Peyer's patch (tissue), 4 donors: ENCODE results near the gene CEP95.

Experiments used
- CTCF ChIP-seq, 6 experiments: fragments of 450-650 bp in 4 of 6; fragments of 200-600 bp in 2 of 6; sonication (generic) in 1 of 6; IDR thresholded peaks; one replicate each; pipeline ENCODE4 v1.5.1; 2017 to 2019; ENCODE audit warnings: antibody characterized with exemption in 6 of 6, mild to moderate bottlenecking in 3 of 6, moderate library complexity in 1 of 6
- POLR2A ChIP-seq, 2 donors: fragments of 450-650 bp; IDR thresholded peaks; one replicate each; pipeline ENCODE4 v1.5.1; 2017; ENCODE audit warnings: antibody characterized with exemption in 2 of 2, mild to moderate bottlenecking in 2 of 2, moderate library complexity in 2 of 2

DNA sequence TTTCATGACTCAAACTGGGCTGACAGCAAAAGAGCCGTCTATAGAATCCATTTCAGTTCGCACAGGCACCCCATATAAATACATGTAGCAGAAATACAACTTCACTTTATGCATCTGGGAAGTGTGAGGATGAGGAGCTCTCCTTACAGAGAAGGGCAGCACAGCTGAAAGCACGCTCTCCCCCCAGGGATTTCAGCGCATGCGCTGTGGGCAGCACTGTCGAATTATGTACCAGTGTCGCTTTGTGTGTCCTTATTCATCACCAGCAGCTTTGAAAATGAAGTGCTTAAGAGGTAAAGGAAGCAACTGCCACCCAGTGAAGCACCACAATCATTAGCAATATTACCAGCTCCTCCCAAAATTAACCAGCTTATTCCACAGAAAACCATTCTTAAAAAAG, 39.9 kb downstream of the CEP95 start:
- TF ChIP-seq POLR2A (IDR thresholded peaks at IDR 0.05) (no peak), CTCF (IDR thresholded peaks at IDR 0.05) (no peak)
